NB4 (cell line): ENCODE data around the gene ANAPC10.
"Not testable (repeated sequence)": the region's sequence is repeated elsewhere in the genome, so short reads cannot be mapped to it uniquely, and the experiment has no call there.

ENCODE experiments used
- DNase-seq: peaks from one replicate; pipeline ENCODE4 v3.0.0; 2010; ENCODE audit warnings: low read depth
- H3K4me3 ChIP-seq: one replicate; pipeline ENCODE4 v1.5.1; 2011; ENCODE audit warnings: mild to moderate bottlenecking, low read depth, low read length, moderate library complexity
- CTCF ChIP-seq: IDR thresholded peaks from one replicate; pipeline ENCODE4 v1.5.1; 2012; ENCODE audit warnings: low read depth, low read length
- MAX ChIP-seq: IDR thresholded peaks from 2 replicates; pipeline ENCODE4 v1.6.1; 2011; ENCODE audit warnings: low read depth, low read length
- MYC ChIP-seq: IDR thresholded peaks from 2 replicates; pipeline ENCODE4 v1.6.1; 2011; ENCODE audit warnings: low read depth, low read length
- POLR2A ChIP-seq: IDR thresholded peaks from 2 replicates; pipeline ENCODE4 v1.6.1; 2011; ENCODE audit warnings: mild to moderate bottlenecking; ENCODE audit not compliant: insufficient read length; ENCODE audit errors: extremely low read depth

ANAPC10 gene

GRCh38 chr4:145014365-145014764, 83.6 kb downstream of the ANAPC10 start:
- DNase-seq = no peak
- TF ChIP-seq MAX (no peak), POLR2A (no peak), CTCF (no peak), MYC (no peak)
- no peak overlapping the region for H3K4me3 ChIP-seq

- no peak for TF ChIP-seq MAX
- TF ChIP-seq POLR2A = no peak
- no peak for TF ChIP-seq CTCF
- TF ChIP-seq MYC = no peak
- DNase-seq = peak; percentile 51
- no peak overlapping the region for H3K4me3 ChIP-seq
Measured at GRCh38 chr4:145012841-145013240, 85.2 kb downstream of the ANAPC10 start.

- H3K4me3 ChIP-seq = no peak overlapping the region
- no peak for DNase-seq
- TF ChIP-seq MAX (no peak), CTCF (no peak), MYC (no peak), POLR2A (no peak)
Measured at GRCh38 chr4:145011636-145012035, 86.4 kb downstream of the ANAPC10 start.

GRCh38 chr4:145010315-145010714, 87.7 kb downstream of the ANAPC10 start:
- DNase-seq, H3K4me3 ChIP-seq: not testable (repeated sequence)

GRCh38 chr4:145003675-145004074, 94.3 kb downstream of the ANAPC10 start:
- no peak overlapping the region for H3K4me3 ChIP-seq
- no peak for TF ChIP-seq MYC
- TF ChIP-seq CTCF = no peak
- TF ChIP-seq POLR2A = no peak
- TF ChIP-seq MAX = no peak
- no peak for DNase-seq

GRCh38 chr4:145001635-145002034, 96.4 kb downstream of the ANAPC10 start:
- TF ChIP-seq MAX (no peak), CTCF (no peak), MYC (no peak), POLR2A (no peak)
- DNase-seq = no peak
- H3K4me3 ChIP-seq = no peak overlapping the region

- not testable (repeated sequence) for DNase-seq, H3K4me3 ChIP-seq
Measured at GRCh38 chr4:145000656-145001055, 97.3 kb downstream of the ANAPC10 start.
